Measurements from ENCODE around the gene SLC39A1.

GRCh38 chr1:153928791-153929341 is 34.5 kb downstream of the SLC39A1 start:
- TF ChIP-seq, protein P1, sequence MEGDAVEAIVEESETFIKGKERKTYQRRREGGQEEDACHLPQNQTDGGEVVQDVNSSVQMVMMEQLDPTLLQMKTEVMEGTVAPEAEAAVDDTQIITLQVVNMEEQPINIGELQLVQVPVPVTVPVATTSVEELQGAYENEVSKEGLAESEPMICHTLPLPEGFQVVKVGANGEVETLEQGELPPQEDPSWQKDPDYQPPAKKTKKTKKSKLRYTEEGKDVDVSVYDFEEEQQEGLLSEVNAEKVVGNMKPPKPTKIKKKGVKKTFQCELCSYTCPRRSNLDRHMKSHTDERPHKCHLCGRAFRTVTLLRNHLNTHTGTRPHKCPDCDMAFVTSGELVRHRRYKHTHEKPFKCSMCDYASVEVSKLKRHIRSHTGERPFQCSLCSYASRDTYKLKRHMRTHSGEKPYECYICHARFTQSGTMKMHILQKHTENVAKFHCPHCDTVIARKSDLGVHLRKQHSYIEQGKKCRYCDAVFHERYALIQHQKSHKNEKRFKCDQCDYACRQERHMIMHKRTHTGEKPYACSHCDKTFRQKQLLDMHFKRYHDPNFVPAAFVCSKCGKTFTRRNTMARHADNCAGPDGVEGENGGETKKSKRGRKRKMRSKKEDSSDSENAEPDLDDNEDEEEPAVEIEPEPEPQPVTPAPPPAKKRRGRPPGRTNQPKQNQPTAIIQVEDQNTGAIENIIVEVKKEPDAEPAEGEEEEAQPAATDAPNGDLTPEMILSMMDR (IDR thresholded peaks at IDR 0.05; ENCODE audit: poor library complexity, severe bottlenecking): no peak
- TF ChIP-seq EP300 (conservative IDR thresholded peaks at IDR 0.05; ENCODE audit: poor library complexity, severe bottlenecking) (no peak), TAF1 (IDR thresholded peaks at IDR 0.05; ENCODE audit: low read depth) (no peak), POLR2AphosphoS5 (IDR thresholded peaks at IDR 0.05) (no peak), EZH2 (IDR thresholded peaks at IDR 0.05; ENCODE audit: borderline replicate concordance, insufficient read depth, low read length, poor library complexity, severe bottlenecking) (no peak), RAD21 (conservative IDR thresholded peaks at IDR 0.05) (no peak), REST (IDR thresholded peaks at IDR 0.05; ENCODE audit: borderline replicate concordance) (no peak)

Data from neural cell (in vitro differentiated cells).